Activated B cell treated with CpG ODN at 0.5 μM for 24 hours (primary cell): ENCODE measurements around the gene GNGT1. TPM values are rescaled to one million over a fixed set of nuclear protein-coding genes. Genes with fewer than 3 reads are reported as not detected.
"Not testable (repeated sequence)": the region's sequence is repeated elsewhere in the genome, so short reads cannot be mapped to it uniquely, and the experiment has no call there.

ENCODE experiments used
- ATAC-seq: fragments of 200-7000 bp; cut with Tn5 transposase; one replicate; pipeline ENCODE4 v1.10.0; 2021; ENCODE audit warnings: low read depth, mild to moderate bottlenecking, moderate library complexity
- CTCF ChIA-PET: fragments of 350-600 bp; sonication (Branson Sonifier 250); formaldehyde crosslinking; loops from one replicate; lab custom pipeline; 2021; ENCODE audit warnings: antibody characterized with exemption; lab: Charles Lee
- POLR2A ChIA-PET: fragments of 350-600 bp; sonication (Branson Sonifier 250); formaldehyde crosslinking; loops from one replicate; lab custom pipeline; 2021; ENCODE audit warnings: antibody characterized with exemption; lab: Charles Lee
- DNase-seq: peaks from one replicate; pipeline ENCODE4 v3.0.0; 2022
- H3K27ac Mint-ChIP-seq: one replicate; pipeline ENCODE4 v1.8.0; 2020; ENCODE audit warnings: mixed read lengths
- H3K27me3 Mint-ChIP-seq: one replicate; pipeline ENCODE4 v1.8.0; 2021; ENCODE audit warnings: mixed read lengths
- H3K36me3 Mint-ChIP-seq: one replicate; pipeline ENCODE4 v1.8.0; 2021; ENCODE audit warnings: low read depth, mixed read lengths
- H3K4me1 Mint-ChIP-seq: one replicate; pipeline ENCODE4 v1.8.0; 2021; ENCODE audit warnings: mixed read lengths
- H3K4me3 Mint-ChIP-seq: one replicate; pipeline ENCODE4 v1.8.0; 2020; ENCODE audit warnings: mild to moderate bottlenecking, mixed read lengths
- H3K9me3 Mint-ChIP-seq: one replicate; pipeline ENCODE4 v1.8.0; 2020; ENCODE audit warnings: mixed read lengths
- CTCF ChIP-seq: fragments of 200-600 bp; IDR thresholded peaks from one replicate; pipeline ENCODE4 v1.8.0; 2022; ENCODE audit warnings: antibody characterized with exemption, mild to moderate bottlenecking
- intact Hi-C: fragments of 100-400 bp; cut with micrococcal nuclease; formaldehyde crosslinking; loops from one replicate; pipeline ENCODE4 v1.15.1; 2024
- total RNA-seq: library from RNA; stranded (reverse); gene quantifications from 2 replicates; pipeline ENCODE4 v1.2.3, GENCODE V29; 2022

Gene GNGT1
- total RNA-seq, 1 donor from 2014 or later = not detected

- Mint-ChIP-seq H3K27ac (no peak overlapping the region), H3K36me3 (no peaks in the 10 kb centered on the region), H3K4me1 (no peaks in the 10 kb centered on the region), H3K27me3 (peaks cover 17% of the 10 kb centered on the region), H3K9me3 (no peaks in the 10 kb centered on the region), H3K4me3 (no peak overlapping the region)
- CTCF ChIA-PET = interaction anchor here (0.6 to 7.1 kb wide), 16 partner anchors 19 to 534 kb away, joined by 3 to 117 read pairs (median 4); partner anchors contain the start of genes COL1A2 and GNG11
- ATAC-seq (no peak), DNase-seq (no peak)
- peak; percentile 74 for TF ChIP-seq CTCF
- POLR2A ChIA-PET = no interaction called here
- intact Hi-C loops = loop anchor here (1.0 to 5.0 kb wide), 7 partner anchors 102 to 656 kb away; partner anchors contain the start of gene BET1
Observed at GRCh38 chr7:93902777-93903423, 3.5 kb upstream of the GNGT1 start.

GRCh38 chr7:93910076-93910994 lies 4.0 kb downstream of the GNGT1 start:
- no peaks in the 10 kb centered on the region for H3K36me3 Mint-ChIP-seq
- DNase-seq (no peak), ATAC-seq (no peak)
- no peak overlapping the region for H3K4me3 Mint-ChIP-seq
- intact Hi-C loops = no loop called here
- no peaks in the 10 kb centered on the region for H3K27me3 Mint-ChIP-seq
- ChIA-PET POLR2A (interaction anchor here (0.6 kb wide), 1 partner anchor 1541 kb away, joined by 9 read pairs; no protein-coding TSS in a partner anchor), CTCF (interaction anchor here (1.0 kb wide), 1 partner anchor 177 kb away, joined by 4 read pairs; no protein-coding TSS in a partner anchor)
- no peak overlapping the region for H3K27ac Mint-ChIP-seq
- TF ChIP-seq CTCF = no peak
- no peaks in the 10 kb centered on the region for H3K9me3 Mint-ChIP-seq
- no peaks in the 10 kb centered on the region for H3K4me1 Mint-ChIP-seq

- not testable (repeated sequence) for ATAC-seq
Observed at GRCh38 chr7:93911242-93911641, 4.9 kb downstream of the GNGT1 start.

GRCh38 chr7:93911661-93912060 lies 5.3 kb downstream of the GNGT1 start:
- H3K36me3 Mint-ChIP-seq, H3K4me1 Mint-ChIP-seq, CTCF ChIA-PET, intact Hi-C loops, ATAC-seq, POLR2A ChIA-PET, H3K9me3 Mint-ChIP-seq, H3K27ac Mint-ChIP-seq, DNase-seq, H3K4me3 Mint-ChIP-seq, H3K27me3 Mint-ChIP-seq: not testable (repeated sequence)

More at GRCh38 chr7:93911242-93911641, 4.9 kb downstream of the GNGT1 start:
- H3K36me3 Mint-ChIP-seq, H3K27ac Mint-ChIP-seq, H3K9me3 Mint-ChIP-seq, intact Hi-C loops, H3K27me3 Mint-ChIP-seq, H3K4me3 Mint-ChIP-seq, H3K4me1 Mint-ChIP-seq, POLR2A ChIA-PET, CTCF ChIA-PET, DNase-seq: not testable (repeated sequence)

- no peak for DNase-seq
- ATAC-seq = no peak
- ChIA-PET POLR2A (no interaction called here), CTCF (no interaction called here)
- TF ChIP-seq CTCF = no peak
- no peak overlapping the region for H3K4me3 Mint-ChIP-seq
- no peak overlapping the region for H3K27ac Mint-ChIP-seq
- H3K4me1 Mint-ChIP-seq = no peaks in the 10 kb centered on the region
- intact Hi-C loops = no loop called here
- H3K9me3 Mint-ChIP-seq = no peaks in the 10 kb centered on the region
- H3K36me3 Mint-ChIP-seq = no peaks in the 10 kb centered on the region
- peaks cover 8% of the 10 kb centered on the region for H3K27me3 Mint-ChIP-seq
Observed at GRCh38 chr7:93913197-93913596, 6.8 kb downstream of the GNGT1 start.
